Adipose tissue (tissue), 3 donors: ENCODE data around the gene DOC2B. TPM values are rescaled to one million over a fixed set of nuclear protein-coding genes. Genes with fewer than 3 reads are reported as not detected.
"Not testable (repeated sequence)": the region's sequence is repeated elsewhere in the genome, so short reads cannot be mapped to it uniquely, and the experiment has no call there.

ENCODE experiments used
- H3K27ac ChIP-seq: one replicate; pipeline ENCODE4 v1.5.1; 2013; ENCODE audit warnings: low read depth, low read length
- WGBS, 3 donors: extraction: QIAGEN DNeasy Blood & Tissue Kit; methylation state at CpG; one replicate each; pipeline ENCODE4 v1.1.7; 2013; 5-methylcytosine and 5-hydroxymethylcytosine counted together
- polyA plus RNA-seq, 3 donors: library from polyadenylated mRNA; stranded (reverse); fragments of 200-250 nt; gene quantifications; one replicate each; pipeline ENCODE4 v1.2.3, GENCODE V29; 2013
- donor health status: healthy with polysubstance abuse.
- donor health status: Bipolar disorder and iron deficiency.
- donor health status: healthy.

The DOC2B gene
- polyA plus RNA-seq, 3 donors = 9.4 to 19.1 (median 14.4) TPM

DNA sequence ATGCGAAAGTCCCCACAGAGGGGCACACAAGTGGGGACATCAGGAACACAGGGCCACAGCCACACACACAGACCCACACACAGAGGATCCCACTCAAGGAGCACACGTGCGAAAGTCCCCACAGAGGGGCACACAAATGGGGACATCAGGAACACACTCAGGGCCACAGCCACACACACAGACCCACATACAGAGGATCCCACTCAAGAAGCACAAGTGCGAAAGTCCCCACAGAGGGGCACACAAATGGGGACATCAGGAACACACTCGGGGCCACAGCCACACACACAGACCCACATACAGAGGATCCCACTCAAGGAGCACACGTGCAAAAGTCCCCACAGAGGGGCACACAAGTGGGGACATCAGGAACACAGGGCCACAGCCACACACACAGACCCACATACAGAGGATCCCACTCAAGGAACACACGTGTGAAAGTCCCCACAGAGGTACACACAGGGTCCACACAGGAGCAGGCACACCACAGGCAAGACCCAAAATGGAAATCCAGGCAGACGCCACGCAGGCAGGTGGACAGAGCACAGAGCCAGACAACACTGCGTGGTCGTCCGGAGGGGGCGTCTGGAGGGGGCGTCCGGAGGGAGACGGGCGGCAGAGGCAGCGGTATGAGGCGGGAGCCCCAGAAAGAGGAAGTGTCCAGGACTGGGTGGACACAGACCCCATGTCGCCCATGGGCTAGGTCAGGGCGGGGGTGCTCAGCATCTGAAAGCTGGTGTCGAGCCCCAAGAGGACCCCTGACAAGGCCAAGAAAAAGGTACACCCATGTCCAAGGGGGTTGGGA is 41.8 kb downstream of the DOC2B start:
- H3K27ac ChIP-seq = not testable (repeated sequence)
- WGBS, 3 donors = 69 to 80% (median 69%) methylated on average over 18 to 19 of the region's 22 CpGs

DNA sequence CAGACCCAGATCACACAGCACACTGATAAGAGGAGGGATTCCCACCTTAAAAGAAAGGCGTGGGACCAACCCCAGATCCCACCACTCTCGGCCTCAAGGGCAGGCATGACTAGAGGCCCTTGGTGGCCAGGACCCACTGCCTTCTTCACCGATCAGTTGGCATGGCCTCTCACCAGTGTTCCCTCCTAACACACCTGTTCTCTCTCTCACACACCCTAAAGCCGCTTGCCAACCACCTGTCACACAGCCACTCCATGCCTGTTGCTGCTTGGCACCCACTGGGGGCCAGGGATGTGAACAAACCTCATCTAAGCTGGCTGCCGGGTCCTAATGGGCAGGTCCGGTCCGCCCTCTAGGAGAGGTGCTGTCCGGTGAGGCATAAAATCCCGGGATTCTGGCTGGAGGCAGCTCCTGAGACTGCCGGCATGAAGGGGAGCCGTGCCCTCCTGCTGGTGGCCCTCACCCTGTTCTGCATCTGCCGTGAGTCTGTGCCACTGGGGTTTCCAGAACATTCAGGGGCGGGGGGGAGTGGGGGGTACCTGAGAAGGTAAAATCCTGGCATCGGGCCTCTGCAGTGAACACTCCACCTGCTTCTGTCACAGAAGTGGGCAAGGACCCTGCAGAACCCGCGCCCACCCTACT is 44.2 kb downstream of the DOC2B start, which contains the start of gene SCGB1C2:
Gene SCGB1C2 (plus strand): TSS at position 404 of the 642 bp plus-strand sequence. CDS start 22 bp downstream, at position 426.
- 57 to 85% (median 81%) methylated on average over 4 to 9 of the region's 16 CpGs for WGBS, 3 donors
- H3K27ac ChIP-seq = not testable (repeated sequence)

DNA sequence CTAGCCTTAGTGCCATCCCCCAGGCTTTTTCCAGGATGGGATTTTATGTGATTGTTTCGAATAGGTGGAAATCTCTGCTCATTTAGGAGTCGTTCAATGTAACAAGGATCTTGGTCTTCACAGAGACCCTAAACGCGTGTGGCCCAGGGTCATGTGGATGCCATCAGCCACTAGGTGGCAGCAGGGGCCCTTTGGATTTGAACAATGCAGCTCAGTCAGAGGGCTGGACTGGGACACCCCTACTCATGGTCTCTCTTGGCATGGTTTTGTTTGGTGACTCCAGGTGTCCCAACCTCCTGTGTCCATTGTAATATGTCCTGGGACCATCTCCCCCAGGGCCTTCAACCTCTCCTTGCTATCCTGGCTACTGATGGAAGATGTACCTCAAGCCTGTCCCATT is 44.9 kb downstream of the DOC2B start:
- WGBS, 3 donors = 0 to 7% (median 1%) methylated on average over 3 of the region's 4 CpGs

DNA sequence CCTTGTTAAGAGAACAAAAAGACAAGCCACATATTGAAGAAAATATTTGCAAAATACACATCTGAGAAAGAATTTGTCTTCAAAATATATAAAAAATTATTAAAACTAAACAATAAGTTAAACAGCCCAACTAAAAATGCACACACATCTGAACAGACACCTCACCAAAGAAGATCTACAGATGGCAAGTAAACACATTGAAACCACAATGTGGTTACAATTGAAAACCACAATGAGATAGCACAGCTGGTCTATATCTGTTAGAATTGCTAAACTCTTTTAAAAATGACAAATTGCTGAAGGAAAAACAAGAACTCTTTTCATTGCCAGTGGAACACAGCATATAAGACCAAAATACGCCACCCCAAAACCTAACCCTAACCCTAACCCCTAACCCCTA is 45.6 kb downstream of the DOC2B start:
- no CpG with 5 or more reads among the region's 1 CpG for WGBS, 3 donors
- not testable (repeated sequence) for H3K27ac ChIP-seq

More for the DNA sequence above, 44.9 kb downstream of the DOC2B start:
- H3K27ac ChIP-seq = not testable (repeated sequence)

DNA sequence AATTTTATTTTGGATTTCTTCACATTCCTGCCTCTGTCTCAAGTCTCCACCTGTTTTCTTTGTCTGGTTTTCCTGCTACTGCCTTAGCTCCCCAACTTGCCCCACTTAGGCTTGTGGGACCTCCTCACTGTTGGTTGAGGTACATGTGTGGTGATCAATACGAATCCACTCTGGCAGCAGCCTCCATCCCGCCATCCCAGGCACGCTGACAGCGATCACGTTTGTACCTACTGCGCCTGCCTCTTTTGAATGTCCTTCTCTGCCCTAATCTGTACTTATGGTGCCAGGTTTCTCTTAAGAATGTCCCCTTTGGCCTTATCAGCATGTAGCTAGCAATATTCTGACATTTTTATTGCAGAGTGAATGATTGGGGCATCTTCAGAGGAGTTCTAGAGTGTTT is 46.4 kb downstream of the DOC2B start:
- H3K27ac ChIP-seq = not testable (repeated sequence)
- 68 to 78% (median 76%) methylated on average over 6 of the region's 6 CpGs for WGBS, 3 donors

DNA sequence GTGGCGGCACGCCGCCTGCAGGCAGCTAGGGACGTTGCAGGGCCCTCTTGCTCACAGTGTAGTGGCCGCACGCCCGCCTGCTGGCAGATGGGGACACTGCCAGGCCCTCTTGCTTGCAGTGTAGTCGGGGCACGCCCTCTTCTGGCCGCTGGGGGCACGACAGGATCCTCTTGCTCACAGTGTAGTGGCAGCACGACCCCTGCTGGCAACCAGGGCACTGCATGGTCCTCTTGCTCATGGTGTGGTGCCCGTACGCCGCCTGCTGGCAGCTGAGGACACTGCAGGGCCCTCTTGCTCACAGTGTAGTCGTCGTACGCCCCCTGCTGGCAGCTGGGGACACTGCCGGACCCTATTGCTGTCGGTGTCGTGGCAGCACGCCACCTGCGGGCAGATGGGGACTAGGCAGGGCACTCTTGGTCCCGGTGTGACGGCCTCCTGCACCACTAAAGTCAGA is 47.1 kb downstream of the DOC2B start:
- WGBS, 3 donors = 56 to 75% (median 74%) methylated on average over 7 to 9 of the region's 25 CpGs
- H3K27ac ChIP-seq = not testable (repeated sequence)

DNA sequence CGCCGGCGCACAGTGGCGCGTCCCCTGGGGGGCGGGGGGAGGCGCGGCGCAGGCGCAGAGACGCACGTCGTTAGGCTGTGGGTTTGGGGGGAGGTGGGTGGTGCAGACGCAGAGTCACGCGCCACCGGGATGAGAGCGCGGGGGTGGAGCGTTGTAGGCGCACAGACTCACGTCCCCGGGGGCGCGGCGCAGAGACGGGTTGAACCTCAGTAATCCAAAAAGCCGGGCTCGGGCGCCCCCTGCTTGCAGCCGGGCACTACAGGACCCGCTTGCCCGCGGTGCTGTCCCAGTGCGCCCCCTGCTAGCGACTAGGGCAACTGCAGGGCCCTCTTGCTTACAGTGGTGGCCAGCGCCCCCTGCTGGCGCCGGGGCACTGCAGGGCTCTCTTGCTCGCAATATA is 47.5 kb downstream of the DOC2B start:
- WGBS, 3 donors = 88 to 92% methylated on average over 13 to 16 of the region's 40 CpGs; no CpG with 5 or more reads in 1 of the 3 donors
- H3K27ac ChIP-seq = not testable (repeated sequence)

DNA sequence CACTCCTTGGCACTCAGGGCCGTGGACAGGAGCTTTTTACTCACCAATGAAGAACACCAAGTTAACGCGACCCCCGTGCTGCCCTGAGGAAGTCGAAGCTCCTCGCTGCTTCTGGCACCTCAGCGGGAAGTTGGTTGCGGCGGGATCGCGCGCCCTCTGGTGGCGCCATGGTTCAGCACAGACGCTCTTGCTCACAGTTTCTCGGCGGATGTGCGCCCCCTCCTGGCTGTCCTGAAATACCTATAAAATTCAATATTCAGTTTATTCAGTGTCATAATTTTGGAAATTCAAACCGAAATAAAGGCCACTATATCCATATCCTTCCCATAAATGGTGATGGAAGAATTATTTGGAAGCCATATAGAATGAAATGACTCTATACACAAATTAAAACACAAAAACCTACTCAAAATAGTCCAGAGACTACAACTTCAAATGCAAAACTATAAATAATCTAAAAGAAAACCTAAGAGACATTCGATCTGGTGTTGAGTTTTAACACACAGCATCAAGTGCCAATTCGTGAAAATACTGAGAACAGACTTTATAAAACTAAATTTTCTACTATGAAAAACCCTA is 63.0 kb downstream of the DOC2B start:
- not testable (repeated sequence) for H3K27ac ChIP-seq
- WGBS, 3 donors = 0 to 2% (median 1%) methylated on average over 16 to 19 of the region's 20 CpGs

DNA sequence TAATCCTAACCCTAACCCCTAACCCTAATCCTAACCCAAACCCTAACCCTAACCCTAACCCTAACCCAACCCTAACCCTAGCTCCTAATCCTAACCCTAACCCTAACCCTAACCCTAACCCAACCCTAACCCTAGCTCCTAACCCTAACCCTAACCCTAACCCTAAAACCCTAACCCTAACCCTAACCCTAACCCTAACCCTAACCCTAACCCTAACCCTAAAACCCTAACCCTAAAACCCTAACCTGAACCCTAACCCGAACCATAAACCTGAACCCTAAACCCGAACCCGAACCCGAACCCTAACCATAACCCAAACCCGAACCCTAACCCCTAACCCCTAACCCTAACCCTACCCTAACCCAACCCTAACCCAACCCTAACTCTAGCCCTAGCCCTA is 68.3 kb downstream of the DOC2B start:
- no CpG with 5 or more reads among the region's 5 CpGs for WGBS, 3 donors

More for the DNA sequence above, 68.3 kb downstream of the DOC2B start:
- H3K27ac ChIP-seq = not testable (repeated sequence)

Other genes starting within 250 kb of the DOC2B start
- under 1 TPM in 1 of 3 donors, not detected in 2; 0.43 TPM for gene SCGB1C2, start 44.1 kb downstream of the DOC2B start, polyA plus RNA-seq
- gene RPH3AL, start 171.2 kb upstream of the DOC2B start, polyA plus RNA-seq = 10 to 100 TPM; 19.7 to 30.1 (median 25.5) TPM